GM19035 (cell line): ENCODE data around the gene BAHD1.

ENCODE experiments used
- ATAC-seq: cut with Tn5 transposase; IDR thresholded peaks from one replicate; pipeline ENCODE4 v1.9.1; 2021; ENCODE audit not compliant: unreplicated experiment

BAHD1 gene

GRCh38 chr15:40489274-40490175 is 48.8 kb downstream of the BAHD1 start:
- no peak for ATAC-seq

DNA sequence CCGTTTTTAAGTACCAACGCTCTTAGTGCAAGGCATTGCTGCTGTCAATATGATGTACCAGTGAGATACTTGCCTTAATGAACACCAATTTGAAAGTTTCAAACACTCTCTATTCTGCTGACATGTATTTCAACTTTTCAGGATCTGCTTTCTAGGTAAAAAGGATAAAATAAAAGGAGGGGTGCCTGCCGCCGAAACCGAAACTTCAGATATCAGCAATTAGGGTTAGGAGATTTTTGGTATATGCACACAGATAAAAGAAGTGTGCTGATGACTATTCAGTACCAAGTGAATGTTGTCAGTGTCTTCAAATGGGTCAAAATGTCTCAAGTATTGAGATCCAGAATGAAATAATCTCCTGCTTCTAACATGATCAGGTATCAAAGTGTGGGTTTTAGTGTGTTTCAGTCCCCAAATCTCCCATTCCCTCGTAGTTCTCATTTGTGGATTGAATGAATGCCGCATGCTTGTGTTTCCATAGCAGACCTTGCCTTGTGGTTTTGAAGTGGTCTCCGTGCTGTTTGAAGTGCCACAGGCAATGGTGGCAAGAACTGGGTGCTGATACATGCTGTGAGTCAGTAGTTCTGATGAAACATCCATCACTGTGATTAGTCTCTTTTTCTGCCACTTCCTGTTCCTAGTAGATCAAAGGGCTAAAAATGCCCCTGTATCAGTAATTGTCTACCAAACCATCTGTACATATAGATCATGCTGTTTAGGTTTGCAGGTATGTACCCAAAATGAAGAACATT is 52.5 kb downstream of the BAHD1 start:
- no peak for ATAC-seq

DNA sequence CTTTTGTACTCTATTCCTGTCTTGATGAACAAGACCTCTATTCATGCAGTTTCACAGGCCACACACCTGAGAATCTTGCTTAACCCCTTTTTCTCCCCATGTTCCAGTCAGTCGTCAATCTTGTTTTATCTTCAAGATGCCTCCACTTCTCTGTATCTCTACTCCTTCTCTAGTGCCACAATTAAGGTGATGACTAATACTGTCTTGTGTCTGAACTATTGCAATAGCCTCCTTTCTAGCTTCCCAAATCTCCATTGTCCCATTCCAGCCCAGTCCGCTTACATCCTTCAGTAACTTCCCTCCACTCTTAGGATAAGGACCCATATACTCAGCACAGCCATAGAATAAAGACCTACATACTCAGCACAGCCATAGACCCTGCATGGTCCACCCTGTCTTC is 54.8 kb downstream of the BAHD1 start:
- no peak for ATAC-seq

DNA sequence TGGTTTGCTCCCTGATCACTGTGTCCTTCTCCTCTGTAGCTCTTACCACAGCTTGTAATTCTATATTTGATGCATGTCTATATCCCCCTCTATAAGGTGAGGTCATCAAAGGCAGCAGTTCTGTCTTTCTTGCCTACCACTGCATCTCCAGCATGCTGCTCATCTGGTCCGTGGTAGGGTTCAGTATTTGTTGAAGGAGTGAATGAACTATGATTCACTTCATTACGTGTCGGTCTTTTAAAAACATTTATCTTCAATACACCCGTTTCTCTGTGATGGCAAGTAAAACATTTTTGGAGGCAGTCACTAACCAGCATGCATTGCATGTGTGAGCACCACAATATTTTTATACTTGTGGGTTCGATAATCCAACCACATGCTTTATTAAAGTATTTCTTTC is 57.7 kb downstream of the BAHD1 start:
- ATAC-seq = no peak

DNA sequence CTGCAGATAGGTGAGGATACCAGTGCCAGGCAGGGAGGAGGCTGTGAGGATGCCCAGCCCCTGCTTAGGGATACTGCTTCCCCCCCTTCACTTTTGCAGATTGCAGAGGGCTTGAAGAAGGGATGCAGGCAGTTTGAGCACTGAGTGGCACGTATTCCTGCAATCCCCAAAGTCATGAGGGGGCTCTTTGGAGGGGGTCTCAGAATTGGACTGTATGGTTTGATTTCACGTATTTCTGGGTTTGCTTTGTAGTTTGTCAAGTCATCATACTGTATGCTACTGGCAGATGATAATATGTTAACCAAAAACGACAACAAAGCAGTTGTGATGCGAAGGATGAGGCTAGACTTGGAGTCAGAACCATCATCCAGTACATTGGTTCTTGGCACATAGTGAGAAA is 58.1 kb downstream of the BAHD1 start:
- no peak for ATAC-seq

DNA sequence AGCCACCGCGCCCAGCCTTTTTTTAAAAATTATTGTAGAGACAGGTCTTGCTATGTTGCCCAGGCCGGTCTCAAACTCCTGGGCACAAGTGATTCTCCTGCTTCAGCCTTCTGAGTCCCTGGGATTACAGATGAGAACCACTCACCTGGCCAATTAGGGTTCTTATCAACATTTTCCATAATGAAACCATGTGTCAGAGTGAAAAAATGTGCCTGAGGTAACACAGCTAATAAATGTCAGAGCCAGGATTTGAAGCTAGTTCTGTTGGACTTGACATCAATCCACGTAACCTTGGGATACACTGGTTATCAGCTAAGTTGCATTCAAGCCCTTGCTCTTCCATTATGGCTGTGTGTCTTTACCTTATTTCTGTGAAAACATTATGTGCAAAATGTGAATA is 59.2 kb downstream of the BAHD1 start:
- ATAC-seq = no peak

- no peak for ATAC-seq
Observed at GRCh38 chr15:40500568-40501330, 60.0 kb downstream of the BAHD1 start.

- no peak for ATAC-seq
Observed at GRCh38 chr15:40501487-40501886, 60.7 kb downstream of the BAHD1 start.

GRCh38 chr15:40506964-40507571 is 66.3 kb downstream of the BAHD1 start:
- peak; percentile 50 for ATAC-seq

DNA sequence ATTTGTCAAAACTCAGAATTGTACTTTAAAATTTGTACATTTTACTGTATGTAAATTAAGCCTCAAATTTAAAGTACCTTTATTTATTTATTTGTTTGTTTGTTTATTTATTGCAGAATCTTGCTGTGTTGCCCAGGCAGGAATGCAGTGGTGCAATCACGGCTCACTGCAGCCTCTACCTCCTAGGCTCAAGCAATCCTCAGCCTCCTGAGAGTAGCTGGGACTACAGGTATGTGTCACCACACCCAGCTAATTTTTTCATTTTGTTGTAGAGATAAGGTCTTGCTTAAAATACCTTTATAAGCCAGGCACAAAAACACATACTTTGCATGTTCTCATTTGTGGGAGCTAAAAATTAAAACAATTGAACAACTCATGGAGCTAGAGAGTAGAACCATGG is 67.5 kb downstream of the BAHD1 start:
- ATAC-seq = no peak

DNA sequence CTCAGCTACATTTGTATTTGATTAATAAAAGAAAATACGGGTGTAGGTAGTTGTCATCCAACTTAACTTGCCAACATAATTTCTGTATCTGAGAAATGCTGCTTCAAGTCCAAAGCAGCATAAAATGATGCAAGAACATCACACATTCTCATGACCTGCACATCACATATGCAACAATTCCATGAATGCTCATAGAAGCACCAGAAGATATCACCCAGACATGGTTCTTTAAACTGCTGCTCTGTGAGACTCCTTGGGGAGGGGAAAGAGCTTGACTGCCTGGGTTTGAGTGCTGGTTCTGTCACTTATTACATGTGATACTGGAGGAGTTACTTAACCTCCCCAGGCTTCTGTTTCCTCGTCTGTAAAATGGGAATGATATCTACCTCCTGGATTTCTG is 69.4 kb downstream of the BAHD1 start:
- ATAC-seq = no peak

GRCh38 chr15:40511093-40511471 is 70.3 kb downstream of the BAHD1 start:
- ATAC-seq = no peak

- ATAC-seq = no peak
Observed at GRCh38 chr15:40511472-40512133, 70.8 kb downstream of the BAHD1 start.

GRCh38 chr15:40512440-40512839 is 71.7 kb downstream of the BAHD1 start:
- no peak for ATAC-seq

DNA sequence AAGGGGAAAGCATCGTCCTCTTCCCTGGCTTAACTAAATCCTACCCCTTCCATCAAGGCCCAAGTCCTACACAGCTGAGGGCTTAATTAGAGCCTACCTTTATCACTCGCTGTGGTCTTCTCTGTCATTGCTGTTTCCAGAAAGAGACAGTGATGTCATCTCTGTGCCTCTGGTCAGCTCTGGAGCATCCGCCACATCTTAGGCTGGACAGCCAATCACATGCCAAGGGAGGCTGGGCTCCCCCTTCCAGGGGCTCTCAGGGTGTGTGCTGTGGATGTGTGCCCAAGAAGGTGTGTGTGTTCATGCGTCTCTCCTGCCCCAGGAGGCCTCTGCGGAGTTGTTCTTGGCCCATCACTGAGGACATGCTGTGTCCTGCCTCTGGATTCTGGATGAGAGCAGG is 72.9 kb downstream of the BAHD1 start:
- no peak for ATAC-seq

- ATAC-seq = no peak
Observed at GRCh38 chr15:40516322-40516721, 75.6 kb downstream of the BAHD1 start.
